ENCODE results near the gene GLIS1. TPM values are rescaled to one million over a fixed set of nuclear protein-coding genes. Genes with fewer than 3 reads are reported as not detected.

The GLIS1 gene
- total RNA-seq, 4 donors from 2014 or later, result not detected

GRCh38 chr1:53470155-53470554, 268.8 kb downstream of the GLIS1 start:
- no peak overlapping the region for H3K27ac ChIP-seq
- no peaks in the 10 kb centered on the region for H3K4me1 ChIP-seq
- H3K4me3 ChIP-seq, result no peak overlapping the region
- H3K27me3 ChIP-seq, result peaks cover 0 to 6% (median 0%) of the 10 kb centered on the region in 3 donors
- peak in 1 of 2 donors; percentile 50 for DNase-seq
- in situ Hi-C loops (cut with MboI; ENCODE audit: low sequenced_read_pairs in 4 of 4) (no loop called here), intact Hi-C loops (cut with DNase I; ENCODE audit: low total_unique reads) (no loop called here)
- ATAC-seq, result peak; percentile 72 to 75
- no peaks in the 10 kb centered on the region for H3K36me3 ChIP-seq
- H3K9me3 ChIP-seq, result no peaks in the 10 kb centered on the region
- TF ChIP-seq POLR2A (IDR thresholded peaks at IDR 0.05), result no peak
- TF ChIP-seq CTCF (IDR thresholded peaks at IDR 0.05 in 4 of 5, conservative IDR thresholded peaks at IDR 0.05 in 1 of 5), result peak in 4 of 5 experiments; percentile 20 to 55 (median 50)

- intact Hi-C loops (cut with DNase I; ENCODE audit: low total_unique reads) (no loop called here), in situ Hi-C loops (cut with MboI; ENCODE audit: low sequenced_read_pairs in 4 of 4) (no loop called here)
- H3K4me1 ChIP-seq, result no peaks in the 10 kb centered on the region
- DNase-seq (no peak), ATAC-seq (no peak)
- peaks cover 0 to 6% (median 0%) of the 10 kb centered on the region in 3 donors for H3K27me3 ChIP-seq
- no peak overlapping the region for H3K27ac ChIP-seq
- TF ChIP-seq CTCF (IDR thresholded peaks at IDR 0.05 in 4 of 5, conservative IDR thresholded peaks at IDR 0.05 in 1 of 5) (no peak), POLR2A (IDR thresholded peaks at IDR 0.05) (no peak)
- H3K9me3 ChIP-seq, result no peaks in the 10 kb centered on the region
- H3K4me3 ChIP-seq, result no peak overlapping the region
- H3K36me3 ChIP-seq, result no peaks in the 10 kb centered on the region
These were observed 269.6 kb downstream of the GLIS1 start for GRCh38 chr1:53469373-53469772.

GRCh38 chr1:53468374-53468773, 270.6 kb downstream of the GLIS1 start:
- TF ChIP-seq CTCF (IDR thresholded peaks at IDR 0.05 in 4 of 5, conservative IDR thresholded peaks at IDR 0.05 in 1 of 5) (no peak), POLR2A (IDR thresholded peaks at IDR 0.05) (no peak)
- no peaks in the 10 kb centered on the region for H3K36me3 ChIP-seq
- no peaks in the 10 kb centered on the region for H3K4me1 ChIP-seq
- DNase-seq, result no peak
- in situ Hi-C loops (cut with MboI; ENCODE audit: low sequenced_read_pairs in 4 of 4), result no loop called here
- intact Hi-C loops (cut with DNase I; ENCODE audit: low total_unique reads), result no loop called here
- H3K27me3 ChIP-seq, result peaks cover 0 to 6% (median 0%) of the 10 kb centered on the region in 3 donors
- no peak for ATAC-seq
- H3K9me3 ChIP-seq, result no peaks in the 10 kb centered on the region
- no peak overlapping the region for H3K27ac ChIP-seq
- no peak overlapping the region for H3K4me3 ChIP-seq

GRCh38 chr1:53467391-53467790, 271.6 kb downstream of the GLIS1 start:
- in situ Hi-C loops (cut with MboI; ENCODE audit: low sequenced_read_pairs in 4 of 4) (no loop called here), intact Hi-C loops (cut with DNase I; ENCODE audit: low total_unique reads) (no loop called here)
- H3K36me3 ChIP-seq, result no peaks in the 10 kb centered on the region
- TF ChIP-seq CTCF (IDR thresholded peaks at IDR 0.05 in 4 of 5, conservative IDR thresholded peaks at IDR 0.05 in 1 of 5) (no peak), POLR2A (IDR thresholded peaks at IDR 0.05) (no peak)
- H3K4me1 ChIP-seq, result no peaks in the 10 kb centered on the region
- H3K27ac ChIP-seq, result no peak overlapping the region
- DNase-seq (no peak), ATAC-seq (no peak)
- peaks cover 0 to 6% (median 0%) of the 10 kb centered on the region in 3 donors for H3K27me3 ChIP-seq
- H3K9me3 ChIP-seq, result no peaks in the 10 kb centered on the region
- H3K4me3 ChIP-seq, result no peak overlapping the region
